ENCODE measurements around the gene PRR5L.
A peak's percentile ranks its signal among the peaks of the same experiment; 100 is the strongest.

PRR5L gene

DNA sequence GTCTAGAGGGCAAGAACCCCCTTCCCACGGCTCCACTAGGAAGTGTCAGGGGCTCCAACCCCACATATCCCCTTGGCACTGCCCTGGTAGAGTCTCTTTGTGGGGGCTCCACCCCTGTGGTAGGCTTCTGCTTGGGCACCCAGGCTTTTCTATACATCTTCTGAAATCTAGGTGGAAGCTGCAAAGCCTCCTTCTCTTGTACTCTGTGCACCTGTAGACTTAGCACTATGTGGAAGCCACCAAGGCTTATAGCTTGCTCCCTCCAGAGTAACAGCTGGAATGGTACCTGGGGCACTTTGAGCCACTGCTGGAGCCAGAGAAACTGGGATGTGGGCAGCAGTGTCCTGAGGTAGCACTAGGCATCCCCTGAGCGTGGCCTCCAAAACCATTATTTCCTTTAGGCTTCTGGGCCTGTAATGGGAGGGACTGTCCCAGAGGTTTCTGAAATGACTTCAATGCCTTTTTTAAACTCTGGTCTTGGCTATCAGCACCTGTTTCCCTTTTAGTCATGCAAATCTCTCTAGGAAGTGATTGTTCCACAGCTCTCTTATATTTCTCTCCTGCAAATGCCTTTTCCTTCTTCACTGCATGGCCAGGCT is 145.6 kb downstream of the PRR5L start:
- Histone ChIP-seq H3K9ac (ENCODE audit: low read length in 2 of 2) (no peak overlapping the region), H3K27ac (ENCODE audit: low read length) (no peak overlapping the region), H3K4me1 (ENCODE audit: control insufficient read depth, insufficient read depth, low read length) (no peaks in the 10 kb centered on the region), H3K9me3 (ENCODE audit: control insufficient read depth in 2 of 2, low read length in 2 of 2) (peaks cover 0 to 2% of the 10 kb centered on the region in 2 donors), H3K27me3 (ENCODE audit: control insufficient read depth in 1 of 2, insufficient read depth in 2 of 2, low read length in 2 of 2) (no peaks in the 10 kb centered on the region), H3K4me3 (ENCODE audit: low read length in 2 of 2) (no peak overlapping the region), H3K36me3 (ENCODE audit: control insufficient read depth in 2 of 2, insufficient read depth in 2 of 2, low read length in 2 of 2) (peaks cover 0 to 2% of the 10 kb centered on the region in 2 donors)

DNA sequence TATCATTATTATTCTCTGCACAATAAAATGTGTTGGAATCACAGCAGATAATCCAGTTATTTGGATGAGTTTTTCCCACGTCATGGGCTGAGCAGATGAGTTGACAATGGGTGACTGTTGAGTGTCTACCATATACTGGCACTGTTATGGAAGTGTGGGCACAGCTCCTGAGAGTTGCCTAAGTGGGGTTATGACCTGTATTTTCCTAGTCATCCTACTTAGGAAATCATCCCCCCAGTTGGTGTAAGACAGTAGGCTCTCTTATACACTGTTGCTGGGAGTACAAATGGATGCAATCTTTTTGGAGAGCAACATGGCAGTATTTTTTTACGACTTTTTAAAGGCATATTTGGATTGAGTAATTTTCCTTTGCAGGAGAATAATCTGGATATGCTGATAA is 147.6 kb downstream of the PRR5L start:
- no peak overlapping the region for H3K27ac ChIP-seq (ENCODE audit: low read length)
- H3K4me3 ChIP-seq (ENCODE audit: low read length in 2 of 2): no peak overlapping the region
- peaks cover 0 to 2% of the 10 kb centered on the region in 2 donors for H3K36me3 ChIP-seq (ENCODE audit: control insufficient read depth in 2 of 2, insufficient read depth in 2 of 2, low read length in 2 of 2)

DNA sequence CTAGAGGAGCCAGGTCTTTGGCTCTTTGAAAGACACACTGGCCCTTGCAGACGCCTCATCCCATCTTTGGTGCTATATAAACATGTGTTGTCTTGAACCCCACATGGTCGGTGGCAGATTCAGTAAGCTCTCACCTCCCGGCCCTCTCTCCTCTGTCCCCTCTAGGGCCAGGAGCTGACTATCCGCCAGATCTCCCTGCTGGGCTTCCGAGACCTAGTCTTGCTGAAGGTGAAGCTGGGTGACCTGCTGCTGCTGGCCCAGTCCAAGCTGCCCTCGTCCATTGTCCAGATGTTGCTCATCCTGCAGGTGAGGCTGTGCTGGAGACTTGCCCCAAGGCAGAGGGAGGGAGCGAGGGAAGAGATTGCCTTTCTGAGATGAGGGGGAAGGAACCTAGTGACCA is 150.0 kb downstream of the PRR5L start:
- no peaks in the 10 kb centered on the region for H3K36me3 ChIP-seq (ENCODE audit: control insufficient read depth in 2 of 2, insufficient read depth in 2 of 2, low read length in 2 of 2)

More for the DNA sequence above, 147.6 kb downstream of the PRR5L start:
- Histone ChIP-seq H3K27me3 (ENCODE audit: control insufficient read depth in 1 of 2, insufficient read depth in 2 of 2, low read length in 2 of 2) (no peaks in the 10 kb centered on the region), H3K9me3 (ENCODE audit: control insufficient read depth in 2 of 2, low read length in 2 of 2) (peaks cover 0 to 2% of the 10 kb centered on the region in 2 donors), H3K4me1 (ENCODE audit: control insufficient read depth, insufficient read depth, low read length) (no peaks in the 10 kb centered on the region), H3K9ac (ENCODE audit: low read length in 2 of 2) (no peak overlapping the region)

DNA sequence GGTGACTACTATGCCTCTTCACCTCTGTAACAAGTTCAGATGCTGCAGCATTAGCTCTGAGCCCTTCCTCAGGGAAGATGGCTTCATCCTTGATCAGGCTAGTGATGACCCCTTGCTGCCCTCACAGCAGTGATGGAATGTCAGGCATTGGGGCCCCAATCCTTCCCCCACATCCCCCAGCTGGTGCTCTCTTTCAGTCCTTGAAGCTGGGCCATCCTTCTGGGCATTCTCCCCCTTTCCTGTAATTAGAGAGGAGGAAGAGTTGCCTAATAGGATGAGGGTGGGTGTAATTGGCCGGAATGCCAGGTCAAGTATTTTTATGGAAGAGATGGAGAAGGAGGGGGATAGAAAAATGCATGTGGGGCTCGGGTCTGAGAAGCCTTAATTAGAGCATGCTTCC is 151.4 kb downstream of the PRR5L start:
- no peaks in the 10 kb centered on the region for H3K36me3 ChIP-seq (ENCODE audit: control insufficient read depth in 2 of 2, insufficient read depth in 2 of 2, low read length in 2 of 2)
- peaks cover 16% of the 10 kb centered on the region for H3K4me1 ChIP-seq (ENCODE audit: control insufficient read depth, insufficient read depth, low read length)
- H3K9ac ChIP-seq (ENCODE audit: low read length in 2 of 2): no peak overlapping the region
- no peaks in the 10 kb centered on the region for H3K9me3 ChIP-seq (ENCODE audit: control insufficient read depth in 2 of 2, low read length in 2 of 2)
- no peak overlapping the region for H3K4me3 ChIP-seq (ENCODE audit: low read length in 2 of 2)
- no peaks in the 10 kb centered on the region for H3K27me3 ChIP-seq (ENCODE audit: control insufficient read depth in 1 of 2, insufficient read depth in 2 of 2, low read length in 2 of 2)
- no peak overlapping the region for H3K27ac ChIP-seq (ENCODE audit: low read length)

More for the DNA sequence above, 150.0 kb downstream of the PRR5L start:
- Histone ChIP-seq H3K9me3 (ENCODE audit: control insufficient read depth in 2 of 2, low read length in 2 of 2) (peaks cover 0 to 2% of the 10 kb centered on the region in 2 donors), H3K4me1 (ENCODE audit: control insufficient read depth, insufficient read depth, low read length) (peaks cover 13% of the 10 kb centered on the region), H3K4me3 (ENCODE audit: low read length in 2 of 2) (no peak overlapping the region), H3K27me3 (ENCODE audit: control insufficient read depth in 1 of 2, insufficient read depth in 2 of 2, low read length in 2 of 2) (no peaks in the 10 kb centered on the region), H3K27ac (ENCODE audit: low read length) (no peak overlapping the region), H3K9ac (ENCODE audit: low read length in 2 of 2) (no peak overlapping the region)

DNA sequence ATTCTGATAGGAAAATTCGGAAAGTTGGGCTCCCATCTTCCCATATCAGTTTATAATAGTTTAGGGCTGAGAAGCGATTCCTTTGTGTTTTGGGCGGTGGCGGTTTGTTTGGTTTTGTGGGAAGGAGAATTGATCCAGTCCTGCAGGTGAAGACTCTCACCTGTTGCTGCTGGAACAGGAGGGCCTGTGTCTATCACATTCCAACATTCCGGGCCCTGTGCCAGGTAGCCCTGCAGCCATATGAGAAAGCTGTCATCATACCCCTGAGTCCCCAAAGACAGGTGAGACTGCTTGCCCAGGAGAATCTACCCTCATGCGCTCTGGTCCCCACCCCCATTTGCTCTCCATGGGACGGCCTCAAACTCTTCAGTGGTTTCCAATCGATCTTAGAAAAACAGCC is 151.9 kb downstream of the PRR5L start:
- no peaks in the 10 kb centered on the region for H3K9me3 ChIP-seq (ENCODE audit: control insufficient read depth in 2 of 2, low read length in 2 of 2)
- H3K4me3 ChIP-seq (ENCODE audit: low read length in 2 of 2): no peak overlapping the region
- peaks cover 16% of the 10 kb centered on the region for H3K4me1 ChIP-seq (ENCODE audit: control insufficient read depth, insufficient read depth, low read length)
- no peaks in the 10 kb centered on the region for H3K36me3 ChIP-seq (ENCODE audit: control insufficient read depth in 2 of 2, insufficient read depth in 2 of 2, low read length in 2 of 2)
- no peak overlapping the region for H3K27ac ChIP-seq (ENCODE audit: low read length)
- no peak overlapping the region for H3K9ac ChIP-seq (ENCODE audit: low read length in 2 of 2)
- H3K27me3 ChIP-seq (ENCODE audit: control insufficient read depth in 1 of 2, insufficient read depth in 2 of 2, low read length in 2 of 2): no peaks in the 10 kb centered on the region

DNA sequence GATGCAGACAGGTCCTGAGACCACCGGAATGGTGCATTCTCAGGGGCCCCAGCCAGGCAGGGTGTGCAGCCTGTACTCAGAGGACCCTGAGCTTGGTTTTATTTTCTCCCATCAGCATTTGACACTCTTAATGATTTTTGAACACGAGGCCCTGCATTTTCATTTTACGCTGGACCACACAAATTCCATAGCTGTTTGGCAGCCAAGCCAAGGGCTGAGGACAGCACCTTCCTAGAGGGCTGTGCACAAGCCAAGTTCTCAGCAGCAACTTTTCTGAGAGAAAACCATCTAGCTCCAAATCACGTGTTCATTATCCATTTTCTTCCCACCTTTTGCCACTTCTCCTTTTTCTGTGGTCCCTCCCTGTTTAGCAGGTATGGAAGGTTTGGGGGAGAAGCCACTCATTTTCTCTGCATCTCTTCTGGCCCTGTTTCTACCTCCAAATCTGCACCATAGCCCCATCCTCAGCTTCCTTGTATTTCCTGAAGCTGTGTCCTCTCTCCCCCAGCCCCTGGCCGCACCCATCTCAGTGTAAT is 153.5 kb downstream of the PRR5L start:
- Histone ChIP-seq H3K4me1 (ENCODE audit: control insufficient read depth, insufficient read depth, low read length) (peaks cover 16% of the 10 kb centered on the region), H3K4me3 (ENCODE audit: low read length in 2 of 2) (peak overlapping the region; percentile 43 to 65), H3K27ac (ENCODE audit: low read length) (no peak overlapping the region), H3K36me3 (ENCODE audit: control insufficient read depth in 2 of 2, insufficient read depth in 2 of 2, low read length in 2 of 2) (no peaks in the 10 kb centered on the region), H3K9ac (ENCODE audit: low read length in 2 of 2) (no peak overlapping the region), H3K9me3 (ENCODE audit: control insufficient read depth in 2 of 2, low read length in 2 of 2) (no peaks in the 10 kb centered on the region), H3K27me3 (ENCODE audit: control insufficient read depth in 1 of 2, insufficient read depth in 2 of 2, low read length in 2 of 2) (no peaks in the 10 kb centered on the region)

DNA sequence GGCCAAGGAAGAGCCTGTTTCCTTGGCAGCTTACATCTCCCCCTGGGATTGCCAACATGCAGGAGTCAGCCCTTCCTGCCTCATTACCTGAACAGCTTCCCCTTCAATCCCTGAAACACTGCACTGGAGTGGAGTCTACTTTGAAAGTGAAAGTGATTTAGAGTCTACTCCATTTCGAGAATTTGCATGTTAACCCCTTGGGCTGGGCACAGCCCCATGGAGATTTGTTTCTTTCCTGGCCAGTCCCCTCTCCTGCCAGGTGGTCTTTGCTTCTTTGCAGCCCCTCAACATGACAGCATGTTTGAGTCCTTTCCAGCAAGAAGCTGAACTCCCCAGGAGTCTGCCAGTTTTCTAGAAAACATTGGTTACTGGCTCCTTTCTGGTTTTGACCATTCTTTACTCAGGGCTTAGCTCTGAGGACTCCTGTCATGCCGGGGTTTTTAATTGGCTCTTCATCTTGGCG is 154.1 kb downstream of the PRR5L start:
- Histone ChIP-seq H3K4me3 (ENCODE audit: low read length in 2 of 2) (peak overlapping the region; percentile 43 to 65), H3K9me3 (ENCODE audit: control insufficient read depth in 2 of 2, low read length in 2 of 2) (no peaks in the 10 kb centered on the region), H3K27me3 (ENCODE audit: control insufficient read depth in 1 of 2, insufficient read depth in 2 of 2, low read length in 2 of 2) (no peaks in the 10 kb centered on the region), H3K4me1 (ENCODE audit: control insufficient read depth, insufficient read depth, low read length) (peaks cover 19% of the 10 kb centered on the region), H3K27ac (ENCODE audit: low read length) (no peak overlapping the region), H3K9ac (ENCODE audit: low read length in 2 of 2) (no peak overlapping the region), H3K36me3 (ENCODE audit: control insufficient read depth in 2 of 2, insufficient read depth in 2 of 2, low read length in 2 of 2) (no peaks in the 10 kb centered on the region)

DNA sequence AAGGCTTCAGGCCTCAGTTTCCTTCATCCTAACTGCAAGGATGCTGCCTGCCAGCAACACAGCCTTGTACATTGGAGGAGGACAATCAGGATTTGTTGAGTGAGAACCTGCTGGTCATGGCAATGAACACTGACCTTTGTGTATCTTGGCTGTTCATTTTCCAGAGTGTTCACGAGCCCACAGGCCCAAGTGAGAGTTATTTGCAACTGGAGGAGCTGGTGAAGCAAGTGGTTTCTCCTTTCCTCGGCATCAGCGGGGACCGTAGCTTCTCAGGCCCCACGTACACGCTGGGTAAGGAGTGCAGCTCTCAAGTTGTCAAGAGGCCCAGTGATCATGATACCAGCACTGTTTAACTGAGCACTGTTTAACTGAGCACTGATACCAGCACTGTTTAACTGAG is 155.0 kb downstream of the PRR5L start:
- Histone ChIP-seq H3K9me3 (ENCODE audit: control insufficient read depth in 2 of 2, low read length in 2 of 2) (no peaks in the 10 kb centered on the region), H3K27me3 (ENCODE audit: control insufficient read depth in 1 of 2, insufficient read depth in 2 of 2, low read length in 2 of 2) (no peaks in the 10 kb centered on the region), H3K9ac (ENCODE audit: low read length in 2 of 2) (no peak overlapping the region), H3K36me3 (ENCODE audit: control insufficient read depth in 2 of 2, insufficient read depth in 2 of 2, low read length in 2 of 2) (no peaks in the 10 kb centered on the region), H3K4me3 (ENCODE audit: low read length in 2 of 2) (peak overlapping the region in 1 of 2 donors; percentile 29), H3K4me1 (ENCODE audit: control insufficient read depth, insufficient read depth, low read length) (peaks cover 24% of the 10 kb centered on the region), H3K27ac (ENCODE audit: low read length) (no peak overlapping the region)

DNA sequence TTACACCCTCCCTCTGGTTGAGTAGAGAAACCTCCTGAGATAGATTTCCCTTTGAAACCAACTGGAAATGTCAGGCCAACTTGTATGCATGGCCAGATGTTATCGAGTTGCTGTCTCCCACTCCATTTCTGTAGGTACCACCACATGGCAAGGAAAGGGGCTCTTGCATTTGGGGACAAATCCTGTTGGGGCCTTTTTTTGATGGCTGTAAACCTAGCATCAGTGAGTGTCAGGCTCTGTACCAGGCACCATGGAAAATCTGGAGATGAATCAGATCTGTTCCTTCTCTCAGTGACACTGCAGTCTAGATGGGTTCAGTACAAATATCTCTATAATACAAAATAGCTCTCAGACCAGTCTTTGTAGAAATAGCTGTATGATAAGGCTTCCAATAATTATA is 155.6 kb downstream of the PRR5L start:
- Histone ChIP-seq H3K9me3 (ENCODE audit: control insufficient read depth in 2 of 2, low read length in 2 of 2) (no peaks in the 10 kb centered on the region), H3K27me3 (ENCODE audit: control insufficient read depth in 1 of 2, insufficient read depth in 2 of 2, low read length in 2 of 2) (no peaks in the 10 kb centered on the region), H3K4me1 (ENCODE audit: control insufficient read depth, insufficient read depth, low read length) (peaks cover 30% of the 10 kb centered on the region), H3K36me3 (ENCODE audit: control insufficient read depth in 2 of 2, insufficient read depth in 2 of 2, low read length in 2 of 2) (no peaks in the 10 kb centered on the region), H3K4me3 (ENCODE audit: low read length in 2 of 2) (no peak overlapping the region), H3K9ac (ENCODE audit: low read length in 2 of 2) (no peak overlapping the region), H3K27ac (ENCODE audit: low read length) (no peak overlapping the region)

DNA sequence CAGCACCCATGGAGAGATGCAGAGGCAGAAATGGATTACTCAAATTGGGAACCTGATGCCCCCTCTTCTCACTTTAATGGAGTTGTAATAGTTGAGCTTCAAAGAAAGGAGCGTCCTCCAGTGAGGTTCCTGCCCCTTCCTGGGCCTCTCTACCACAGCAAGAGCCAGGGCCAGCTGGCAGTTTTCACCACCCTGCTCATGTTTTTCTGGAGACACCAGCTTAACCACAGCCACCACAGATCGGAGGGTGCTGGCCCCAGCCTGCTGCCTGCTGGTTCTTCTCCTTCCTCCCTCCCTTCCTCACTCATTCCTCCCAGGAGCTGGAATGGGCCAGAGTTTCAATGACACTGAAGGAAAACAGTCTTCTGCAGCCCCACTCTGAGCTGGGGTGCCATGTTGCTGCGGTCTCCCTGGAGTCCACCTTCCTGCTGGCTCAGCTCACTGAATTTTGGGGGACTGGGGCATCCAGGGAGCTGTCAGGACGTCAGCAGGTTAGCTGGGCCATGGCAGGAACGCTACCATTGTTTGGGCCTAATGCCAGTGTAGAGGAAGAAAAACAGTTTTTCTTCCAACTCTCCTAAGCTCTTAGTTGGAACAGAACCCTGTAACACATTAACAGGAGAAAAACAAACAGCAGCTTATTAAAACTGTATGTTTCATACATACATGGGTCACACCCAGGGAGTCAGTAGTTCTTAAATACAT is 156.3 kb downstream of the PRR5L start:
- Histone ChIP-seq H3K4me3 (ENCODE audit: low read length in 2 of 2) (no peak overlapping the region), H3K36me3 (ENCODE audit: control insufficient read depth in 2 of 2, insufficient read depth in 2 of 2, low read length in 2 of 2) (no peaks in the 10 kb centered on the region), H3K9me3 (ENCODE audit: control insufficient read depth in 2 of 2, low read length in 2 of 2) (no peaks in the 10 kb centered on the region), H3K27me3 (ENCODE audit: control insufficient read depth in 1 of 2, insufficient read depth in 2 of 2, low read length in 2 of 2) (no peaks in the 10 kb centered on the region), H3K9ac (ENCODE audit: low read length in 2 of 2) (no peak overlapping the region), H3K4me1 (ENCODE audit: control insufficient read depth, insufficient read depth, low read length) (peaks cover 32% of the 10 kb centered on the region), H3K27ac (ENCODE audit: low read length) (no peak overlapping the region)

DNA sequence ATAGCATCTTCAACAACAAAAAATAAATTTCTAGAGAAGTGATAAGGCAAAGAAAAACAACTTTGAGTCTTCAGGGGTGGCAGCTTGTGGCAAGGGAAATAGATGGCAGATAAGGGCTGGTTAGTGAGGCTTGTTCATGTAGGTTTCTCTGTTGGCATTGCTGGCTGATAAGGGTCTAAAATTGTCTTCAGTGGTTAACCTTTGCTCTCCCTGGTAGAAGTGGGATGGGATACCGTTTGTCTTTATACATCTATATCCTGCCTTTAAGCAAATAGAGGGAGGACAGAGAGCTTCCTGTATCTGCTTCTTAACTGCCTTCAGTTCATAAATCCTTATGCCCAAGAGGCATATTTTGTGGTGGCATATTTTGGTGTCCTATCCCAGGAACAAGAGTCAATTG is 156.9 kb downstream of the PRR5L start:
- Histone ChIP-seq H3K4me3 (ENCODE audit: low read length in 2 of 2) (no peak overlapping the region), H3K27me3 (ENCODE audit: control insufficient read depth in 1 of 2, insufficient read depth in 2 of 2, low read length in 2 of 2) (no peaks in the 10 kb centered on the region), H3K9ac (ENCODE audit: low read length in 2 of 2) (no peak overlapping the region), H3K9me3 (ENCODE audit: control insufficient read depth in 2 of 2, low read length in 2 of 2) (no peaks in the 10 kb centered on the region), H3K4me1 (ENCODE audit: control insufficient read depth, insufficient read depth, low read length) (peaks cover 32% of the 10 kb centered on the region), H3K36me3 (ENCODE audit: control insufficient read depth in 2 of 2, insufficient read depth in 2 of 2, low read length in 2 of 2) (no peaks in the 10 kb centered on the region), H3K27ac (ENCODE audit: low read length) (no peak overlapping the region)
